ENCODE measurements around the gene CHD2.

The CHD2 gene

DNA sequence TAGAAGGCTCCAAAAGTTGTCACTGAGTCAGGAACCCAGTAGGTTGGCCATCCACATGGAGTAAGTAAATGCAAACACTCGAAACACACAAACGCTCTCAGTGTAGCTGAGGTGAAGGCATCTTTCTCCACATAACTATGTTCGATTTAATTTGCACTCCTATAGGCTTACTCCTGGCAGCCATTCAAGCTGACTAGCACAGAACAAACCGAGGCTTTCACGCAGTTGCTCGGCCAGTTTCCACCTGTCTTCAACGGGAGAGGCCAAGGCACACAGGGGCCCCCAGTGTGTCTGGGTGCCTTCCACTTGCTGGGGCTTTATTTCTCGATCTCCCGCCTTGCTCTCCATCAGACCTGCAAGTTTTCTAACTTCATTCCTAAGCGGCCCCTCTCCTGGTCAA lies 170.0 kb downstream of the CHD2 start:
- DNase-seq (ENCODE audit: low read depth): no peak

DNA sequence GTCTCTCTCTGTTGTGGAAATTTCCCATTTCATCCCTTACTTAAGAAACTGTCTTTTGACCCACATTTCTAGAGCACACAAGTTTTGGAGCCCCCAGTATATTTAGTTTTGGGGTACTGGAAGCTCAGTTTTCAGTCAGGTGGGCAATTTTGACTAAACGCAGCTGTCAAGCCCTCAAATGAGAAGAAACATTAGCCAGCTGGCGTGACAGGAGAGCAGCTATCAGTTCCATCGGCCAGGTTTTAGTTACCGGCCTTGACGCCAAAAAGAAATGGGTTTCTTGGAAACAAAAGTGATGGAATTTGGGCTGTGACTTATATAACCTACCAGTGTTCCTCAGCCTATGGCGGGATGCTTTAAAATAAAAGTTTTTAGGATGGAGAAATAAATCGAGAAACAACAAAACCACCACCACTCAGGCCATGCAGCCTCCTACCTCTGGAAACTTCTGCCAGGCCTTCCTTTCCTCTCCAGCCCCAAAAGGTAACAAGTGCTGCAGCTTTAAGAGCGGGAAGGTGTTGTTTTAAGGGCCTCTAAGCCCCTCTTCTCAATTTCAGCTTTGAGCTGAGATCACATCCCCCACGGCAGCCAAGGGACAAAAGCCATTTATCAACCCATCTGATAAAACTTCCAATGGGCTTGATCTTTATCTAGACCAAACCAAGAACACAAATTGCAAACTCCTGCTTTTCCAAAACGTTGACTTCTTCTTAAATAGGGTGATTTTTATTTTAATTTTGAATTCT lies 170.6 kb downstream of the CHD2 start:
- no peak for DNase-seq (ENCODE audit: low read depth)

DNA sequence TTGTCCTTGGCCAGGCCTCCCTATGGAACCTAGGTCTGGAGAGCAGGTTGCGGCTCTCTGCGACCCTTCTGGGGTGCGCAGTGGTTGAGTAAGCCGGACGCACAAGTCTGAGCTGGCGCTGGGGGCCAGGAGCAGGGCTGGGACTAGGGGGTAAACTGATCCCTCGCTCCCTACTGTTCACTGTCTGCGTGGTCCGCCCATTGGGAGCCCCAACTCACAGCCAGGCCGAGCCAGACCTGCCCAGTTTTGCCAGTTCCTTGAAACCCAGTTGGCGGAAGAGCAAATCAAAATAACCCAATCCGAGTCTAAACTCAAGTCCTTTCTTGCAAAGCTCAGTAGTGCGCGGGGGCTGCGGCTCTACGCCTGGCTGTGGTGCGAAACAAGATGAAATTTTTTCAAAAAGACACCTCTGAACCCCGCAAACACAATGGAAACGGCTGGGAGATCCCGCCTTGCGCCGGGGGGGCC lies 171.4 kb downstream of the CHD2 start:
- no peak for DNase-seq (ENCODE audit: low read depth)

DNA sequence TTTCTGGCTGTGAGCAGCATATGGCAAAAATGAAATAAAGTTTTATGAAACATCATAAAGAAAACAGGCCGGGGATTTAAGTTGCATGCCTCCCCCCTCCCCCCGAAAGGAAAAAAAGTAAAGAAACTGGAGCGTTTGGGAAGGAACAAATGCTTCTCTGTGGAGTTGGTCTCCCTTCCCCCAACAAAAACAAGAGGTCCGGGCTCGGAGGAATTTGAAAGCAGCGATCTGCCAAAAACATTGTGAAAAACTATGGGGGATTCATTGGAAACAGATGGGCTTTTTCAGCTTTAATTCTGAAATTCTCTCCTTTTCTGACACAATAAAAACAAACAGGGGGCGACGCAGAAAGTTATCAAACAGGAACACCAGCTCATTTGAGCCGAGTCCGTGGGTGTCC lies 171.9 kb downstream of the CHD2 start:
- no peak for DNase-seq (ENCODE audit: low read depth)

DNA sequence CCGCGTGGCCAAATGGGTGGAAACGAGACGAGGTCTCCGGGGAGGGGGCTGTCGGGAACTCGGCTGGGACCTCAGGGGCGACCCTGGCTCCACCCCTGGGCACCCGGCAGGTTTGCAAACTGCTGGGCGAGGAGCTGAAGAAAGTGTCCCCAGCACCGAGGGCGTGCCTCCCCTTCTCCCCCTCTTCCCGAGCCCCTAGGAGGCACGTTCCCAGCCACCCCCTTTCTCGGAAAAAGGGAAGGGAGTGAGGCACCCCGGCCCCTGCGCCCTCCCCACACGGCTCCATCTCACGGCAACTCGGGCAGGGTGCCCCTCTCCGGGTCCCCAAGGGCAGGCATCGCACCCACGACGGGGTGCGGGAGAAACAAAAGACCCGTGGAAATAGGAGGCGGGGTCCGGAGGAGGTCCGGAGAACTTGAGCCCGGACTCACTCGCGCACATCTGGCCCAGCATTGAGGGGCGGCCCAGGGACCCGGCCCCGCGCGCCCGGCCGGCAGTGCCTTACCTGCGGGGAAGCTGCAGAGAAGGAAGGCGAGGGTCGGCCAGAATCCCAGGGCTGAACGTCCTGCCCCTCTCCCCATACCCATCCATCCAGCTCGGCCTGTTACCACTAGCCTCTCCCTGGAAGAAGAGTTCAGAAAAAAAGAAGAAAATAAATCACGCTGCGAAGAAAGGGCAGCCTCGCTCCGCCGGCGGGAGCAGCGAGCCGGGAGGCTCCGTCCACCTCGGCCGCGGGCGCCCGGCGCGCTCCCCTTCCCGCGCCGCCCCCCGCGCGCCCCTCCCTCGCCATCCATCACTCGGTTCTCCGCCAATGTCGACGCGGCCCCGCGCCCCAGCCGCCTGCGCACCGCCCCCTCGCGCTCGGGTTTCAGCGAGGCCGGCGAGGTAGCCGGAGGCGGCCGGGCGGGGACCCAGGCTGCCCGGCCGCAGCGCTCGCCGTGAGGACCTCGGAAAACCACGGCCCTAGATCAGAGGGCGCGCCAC lies 172.6 kb downstream of the CHD2 start:
- DNase-seq (ENCODE audit: low read depth): no peak

DNA sequence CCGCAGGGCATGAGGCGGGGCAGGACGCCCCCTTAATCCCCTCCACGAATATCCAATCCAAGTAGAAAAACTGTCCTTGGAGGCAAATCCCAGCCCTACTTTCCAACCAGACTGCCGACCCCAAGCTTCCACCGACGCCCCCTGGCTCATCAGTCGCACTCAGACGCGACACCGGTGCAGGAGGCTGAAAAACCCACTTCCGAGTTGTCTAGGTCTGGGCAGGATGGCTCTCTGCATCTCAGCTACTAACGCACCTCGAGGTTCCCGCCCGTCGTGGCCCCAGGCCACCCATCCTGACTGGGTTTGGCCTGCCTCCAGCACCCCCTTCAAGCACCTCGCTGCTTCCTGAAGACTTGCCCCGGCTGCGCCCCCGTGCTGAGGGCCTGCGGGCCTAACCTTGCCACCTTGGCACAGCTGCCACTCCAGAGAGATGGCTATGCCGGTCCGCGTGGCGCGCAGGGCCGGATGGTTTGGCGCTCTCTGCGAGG lies 173.4 kb downstream of the CHD2 start:
- DNase-seq (ENCODE audit: low read depth): no peak

DNA sequence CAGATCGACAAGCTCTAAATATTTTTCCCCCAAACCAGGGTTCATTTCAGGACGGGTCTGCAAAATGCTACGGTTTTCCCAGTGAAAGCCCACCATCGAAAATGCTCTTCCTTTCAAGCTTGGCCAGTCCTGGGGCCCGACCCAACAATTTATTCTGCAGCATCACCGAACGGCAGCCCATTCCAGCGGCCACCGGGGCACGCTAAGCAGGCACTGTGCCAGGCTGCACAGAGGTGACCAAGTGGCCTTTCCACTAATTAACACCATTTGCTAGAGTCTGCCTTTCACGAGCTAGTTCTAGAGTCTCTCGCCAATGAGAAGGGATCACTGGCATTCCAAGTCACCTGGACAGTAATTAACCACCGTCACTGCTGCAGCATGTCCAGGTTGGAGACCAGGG lies 174.5 kb downstream of the CHD2 start:
- DNase-seq (ENCODE audit: low read depth): no peak

DNA sequence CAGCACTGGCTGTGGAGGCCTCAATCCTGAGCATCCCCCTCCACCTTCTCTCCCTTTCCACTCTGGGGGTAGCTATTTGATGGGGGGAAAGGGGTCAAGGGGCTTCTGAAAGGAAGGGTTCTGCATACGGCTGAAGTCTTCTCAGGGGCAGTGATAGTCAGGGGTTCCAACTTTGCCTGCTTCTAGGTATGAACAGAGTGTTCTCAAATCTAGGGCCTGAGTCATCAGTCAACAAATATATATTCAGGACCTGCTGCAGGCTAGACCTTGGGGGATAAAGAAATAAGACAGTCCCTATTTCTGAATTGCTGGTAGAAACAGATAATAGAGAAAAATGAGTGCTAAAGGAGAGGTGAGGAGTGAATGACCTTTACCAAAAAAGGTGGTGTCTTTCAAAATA lies 176.1 kb downstream of the CHD2 start:
- no peak for DNase-seq (ENCODE audit: low read depth)

DNA sequence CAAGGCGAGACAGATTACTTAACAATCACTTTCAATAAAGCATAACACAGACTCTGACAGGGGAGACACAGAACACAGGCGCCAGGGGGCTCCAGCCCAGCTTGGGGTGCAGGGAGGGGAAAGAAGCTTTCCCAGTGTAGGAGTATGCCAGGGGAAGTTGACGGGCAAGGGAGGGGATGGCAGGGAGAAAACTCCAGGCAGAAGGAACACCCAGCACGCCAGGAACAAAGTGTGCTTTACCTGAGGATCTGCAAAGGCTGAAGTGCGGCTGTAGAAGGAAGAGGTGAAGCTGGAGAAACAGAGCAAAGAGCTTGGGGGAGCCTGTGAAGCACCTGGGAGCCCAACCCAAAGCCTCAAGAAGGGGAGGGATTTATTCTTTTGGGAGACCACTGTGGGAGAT lies 176.8 kb downstream of the CHD2 start:
- no peak for DNase-seq (ENCODE audit: low read depth)

All from stimulated activated CD8-positive, alpha-beta memory T cell treated with anti-CD3 and anti-CD28 coated beads, Interleukin-15, amount 100 ng/mL, for 24 hours (primary cell).